CD4-positive, alpha-beta T cell treated with Interleukin-10 for 1 hour (primary cell): ENCODE results near the gene ZNF445.
"Not testable (repeated sequence)": the region's sequence is repeated elsewhere in the genome, so short reads cannot be mapped to it uniquely, and the experiment has no call there.

Source experiments
- DNase-seq: peaks from one replicate; pipeline ENCODE4 v3.0.0-alpha.2; 2020

Gene ZNF445

DNA sequence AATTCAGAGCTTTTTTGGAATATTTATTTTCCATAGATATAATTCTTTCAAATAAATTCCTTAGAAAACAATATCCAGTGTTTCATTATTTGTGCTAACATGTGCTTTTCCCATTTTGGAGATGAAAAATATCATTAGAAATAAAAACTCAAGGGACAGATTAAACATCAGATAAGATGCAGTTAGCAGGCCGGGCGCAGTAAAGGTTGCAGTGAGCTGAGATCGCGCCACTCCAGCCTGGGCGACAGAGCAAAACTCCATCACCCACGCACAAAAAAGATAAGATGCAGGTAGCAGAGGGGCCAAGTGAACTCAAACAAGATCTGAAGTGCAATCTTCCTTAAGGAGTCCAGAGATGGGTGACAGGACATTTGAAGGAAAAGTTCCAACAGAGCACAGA lies 48.0 kb downstream of the ZNF445 start:
- DNase-seq, result no peak

DNA sequence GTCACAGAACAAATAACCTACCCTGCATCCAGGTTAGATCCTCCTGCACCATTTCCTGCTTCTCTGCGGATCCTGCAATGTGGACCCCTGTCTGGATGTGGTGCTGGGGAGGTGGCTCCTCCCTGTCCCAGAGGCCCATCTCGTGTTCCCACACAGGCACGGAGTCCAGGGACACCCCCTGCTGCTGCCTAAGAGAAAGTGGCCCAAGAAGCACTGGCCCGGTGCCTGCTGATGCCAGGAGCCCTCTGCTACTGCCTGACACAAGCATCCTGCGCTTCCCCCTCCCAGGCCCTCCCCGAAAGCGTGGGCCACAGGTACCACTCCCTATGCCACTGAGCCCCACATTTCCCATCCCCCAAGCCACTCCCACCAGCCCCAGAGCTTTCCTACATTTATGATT lies 48.6 kb downstream of the ZNF445 start:
- DNase-seq, result no peak

DNA sequence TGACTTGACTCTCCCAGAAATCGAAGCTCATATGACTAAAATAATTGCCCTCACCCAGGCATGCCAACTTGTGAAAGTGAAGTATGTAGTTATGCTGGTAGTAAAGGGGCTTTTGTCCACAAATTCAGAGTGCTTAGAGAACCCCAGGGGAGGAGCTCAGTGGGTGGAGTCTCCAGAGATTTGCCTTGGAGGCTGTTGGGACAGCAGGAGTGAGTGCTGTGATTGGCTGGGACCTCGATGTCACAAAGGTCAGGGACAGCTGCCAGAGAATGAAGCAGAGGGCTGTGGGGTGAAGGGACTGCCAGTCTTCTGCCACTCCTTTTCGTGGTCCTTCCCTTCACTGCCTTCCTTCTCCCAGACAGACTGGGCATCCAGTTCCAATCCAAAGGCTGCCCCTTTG lies 49.8 kb downstream of the ZNF445 start:
- DNase-seq, result no peak

- DNase-seq, result no peak
These were observed 52.7 kb downstream of the ZNF445 start for GRCh38 chr3:44424758-44425157.

DNA sequence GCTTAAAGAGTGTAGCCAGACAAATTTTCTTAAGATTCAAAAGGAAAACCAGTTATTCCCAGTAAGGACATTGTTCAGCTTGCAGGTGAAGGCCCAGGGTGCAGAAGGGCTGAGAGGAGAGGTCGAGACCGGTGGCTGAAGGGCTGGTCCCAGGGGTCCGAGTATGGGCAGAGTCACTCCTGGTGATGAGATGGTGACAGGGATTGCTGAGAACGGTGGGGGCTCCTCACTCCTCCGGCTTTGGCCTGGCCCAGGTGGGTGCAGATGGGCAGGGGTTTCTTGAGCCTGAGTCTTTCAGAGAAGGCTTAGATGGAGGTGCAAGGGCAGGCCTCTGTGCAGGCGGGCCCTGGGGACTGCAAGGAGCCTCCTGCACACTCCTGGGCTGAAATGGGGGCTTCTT lies 56.2 kb downstream of the ZNF445 start:
- DNase-seq, result no peak

DNA sequence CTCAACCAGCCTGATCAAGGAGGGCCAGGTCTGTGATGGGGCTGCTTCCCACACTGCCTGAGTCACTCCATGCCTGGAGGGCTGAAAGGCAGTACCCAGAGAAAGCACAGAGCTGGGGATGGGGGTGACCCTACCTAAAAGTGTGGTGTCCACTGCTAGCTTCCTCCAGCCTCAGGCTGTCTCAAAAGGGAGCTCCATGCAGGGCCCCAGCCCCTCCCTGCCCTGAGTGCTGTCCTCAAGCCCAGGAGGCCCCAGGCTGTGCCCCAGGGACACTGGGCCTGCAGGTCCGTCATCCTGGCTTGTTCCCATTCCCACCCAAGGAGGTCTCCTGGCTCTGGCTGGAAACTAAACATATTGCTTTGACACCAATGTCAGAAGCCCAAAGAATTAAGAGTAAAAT lies 56.8 kb downstream of the ZNF445 start:
- no peak for DNase-seq

DNA sequence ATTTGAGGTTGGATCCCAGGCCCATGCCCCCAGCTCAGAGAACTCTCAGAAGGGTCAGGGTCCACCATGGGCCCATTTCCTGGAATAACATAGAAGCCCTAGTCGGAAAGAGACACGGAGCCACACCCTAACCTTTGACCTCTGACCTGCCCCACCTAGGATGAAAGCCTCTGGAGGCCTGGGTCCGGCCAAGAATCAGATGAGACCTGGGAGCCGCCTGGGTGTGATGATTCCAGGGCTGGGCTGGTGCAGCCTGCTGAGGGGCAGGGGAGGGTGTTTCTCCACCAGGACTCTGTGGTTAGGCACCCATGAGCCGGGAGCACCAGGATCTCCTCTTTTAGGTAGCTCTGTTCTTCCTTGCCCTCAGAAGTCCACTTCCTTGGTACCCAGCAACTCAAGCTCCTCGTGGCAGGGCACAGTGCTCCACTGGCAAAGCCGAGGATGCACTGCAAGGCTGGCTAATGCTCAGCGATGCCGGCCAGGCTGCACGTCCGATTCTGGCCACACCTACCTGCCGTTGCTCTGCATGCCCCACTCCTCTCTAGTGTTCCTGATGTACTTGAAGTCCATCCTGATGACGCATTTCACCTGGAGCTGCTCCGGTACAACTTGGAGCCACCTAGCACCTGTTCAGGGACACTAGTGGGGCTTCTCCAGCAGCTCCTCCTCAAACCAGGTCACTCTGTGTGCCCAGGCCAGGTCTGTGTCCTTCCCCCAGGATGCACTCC lies 57.4 kb downstream of the ZNF445 start:
- DNase-seq, result no peak

DNA sequence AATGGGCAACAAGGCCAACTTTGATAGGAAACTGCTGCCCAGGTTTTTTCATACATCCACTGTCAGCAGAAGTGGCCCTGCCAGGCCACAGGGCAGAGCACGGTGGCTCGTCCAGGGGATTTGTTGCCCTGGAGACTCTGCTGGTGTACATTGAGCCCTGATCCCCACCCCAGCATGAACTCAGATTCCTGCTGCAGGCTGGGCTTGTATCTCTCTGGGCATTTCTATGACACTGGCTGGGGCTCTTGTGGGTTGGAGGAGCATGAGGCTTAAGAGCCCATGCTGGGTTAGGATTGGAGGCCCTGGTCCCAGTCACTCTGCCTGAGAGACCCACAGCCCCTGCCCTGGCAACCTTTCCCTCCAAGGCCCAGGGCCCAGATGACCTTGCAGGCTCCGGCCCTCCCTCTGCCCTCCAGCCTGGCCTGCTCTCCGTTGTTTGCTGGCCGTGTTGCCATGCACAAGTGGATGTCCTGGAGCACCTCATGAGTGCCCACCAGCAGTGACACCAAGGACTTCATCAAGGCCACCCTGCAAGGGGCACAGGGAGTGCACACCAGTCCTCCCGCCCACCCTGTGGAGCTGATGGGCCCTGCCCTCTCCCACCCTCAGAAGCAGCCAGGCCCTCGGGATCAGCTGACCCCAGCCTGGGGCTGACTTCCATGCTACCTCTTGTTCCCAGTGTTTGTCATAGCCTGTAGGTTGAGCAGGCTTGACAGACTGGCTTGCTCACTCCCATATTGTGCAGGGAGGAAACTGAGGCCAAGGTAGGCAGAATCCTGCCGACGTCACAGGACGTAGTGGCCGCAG lies 58.2 kb downstream of the ZNF445 start:
- DNase-seq, result no peak

- no peak for DNase-seq
These were observed 58.9 kb downstream of the ZNF445 start for GRCh38 chr3:44418549-44418948.

GRCh38 chr3:44418118-44418517 lies 59.4 kb downstream of the ZNF445 start:
- not testable (repeated sequence) for DNase-seq

- DNase-seq, result no peak
These were observed 61.1 kb downstream of the ZNF445 start for GRCh38 chr3:44416031-44417030.

GRCh38 chr3:44415421-44415820 lies 62.0 kb downstream of the ZNF445 start:
- DNase-seq, result no peak

- DNase-seq, result no peak
These were observed 62.9 kb downstream of the ZNF445 start for GRCh38 chr3:44414517-44415090.

GRCh38 chr3:44412365-44412764 lies 65.1 kb downstream of the ZNF445 start:
- no peak for DNase-seq

DNA sequence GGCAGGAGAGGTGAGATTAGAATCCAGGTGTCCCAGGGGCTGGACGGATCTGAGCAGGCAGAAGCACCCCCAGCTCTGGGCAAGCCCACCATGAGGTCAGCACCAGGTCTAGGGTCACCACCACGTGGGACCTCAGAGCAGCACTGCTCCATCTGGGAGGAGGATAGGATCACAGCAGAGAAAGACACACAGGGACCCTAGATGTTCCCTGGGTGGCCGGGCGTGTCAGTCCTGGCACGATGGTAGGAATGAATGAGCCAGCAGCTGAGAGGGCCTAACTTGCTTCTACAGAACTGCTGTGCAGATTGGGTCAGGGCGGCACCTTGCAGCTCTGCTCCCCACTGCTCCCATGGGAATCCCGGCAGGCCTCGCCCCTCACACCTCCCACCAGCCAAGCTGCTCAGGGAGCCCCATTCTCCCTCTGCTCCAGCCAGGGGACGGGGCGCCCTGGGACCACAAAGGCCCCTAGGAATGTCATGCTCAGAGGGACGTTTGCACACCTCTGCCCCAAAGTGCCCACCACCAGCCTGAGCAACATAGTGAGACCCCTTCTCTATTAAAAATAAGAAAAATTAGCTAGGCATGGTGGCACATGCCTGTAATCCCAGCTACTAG lies 66.3 kb downstream of the ZNF445 start:
- DNase-seq, result no peak

GRCh38 chr3:44409640-44410410 lies 67.6 kb downstream of the ZNF445 start:
- DNase-seq, result no peak

- no peak for DNase-seq
These were observed 74.9 kb downstream of the ZNF445 start for GRCh38 chr3:44402548-44402947.

DNA sequence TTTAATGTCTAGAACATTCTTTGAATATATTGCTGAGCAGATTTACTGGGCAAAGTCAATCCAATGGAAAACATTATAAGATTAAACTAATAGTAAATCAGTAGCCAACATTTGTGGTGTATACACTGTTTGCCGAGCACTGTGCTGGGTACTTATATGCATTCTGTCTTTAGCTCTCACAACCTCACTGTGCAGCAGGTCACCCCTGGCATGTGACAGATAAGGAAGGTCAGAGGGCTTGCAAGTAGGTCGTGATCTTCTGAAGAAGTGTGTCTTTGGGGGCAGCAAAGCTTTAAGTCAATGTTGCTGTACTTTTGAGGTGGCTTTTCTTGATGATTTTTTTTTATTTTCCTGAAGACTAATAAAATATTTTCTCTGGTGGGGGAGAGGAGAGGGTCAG lies 76.7 kb downstream of the ZNF445 start:
- no peak for DNase-seq

DNA sequence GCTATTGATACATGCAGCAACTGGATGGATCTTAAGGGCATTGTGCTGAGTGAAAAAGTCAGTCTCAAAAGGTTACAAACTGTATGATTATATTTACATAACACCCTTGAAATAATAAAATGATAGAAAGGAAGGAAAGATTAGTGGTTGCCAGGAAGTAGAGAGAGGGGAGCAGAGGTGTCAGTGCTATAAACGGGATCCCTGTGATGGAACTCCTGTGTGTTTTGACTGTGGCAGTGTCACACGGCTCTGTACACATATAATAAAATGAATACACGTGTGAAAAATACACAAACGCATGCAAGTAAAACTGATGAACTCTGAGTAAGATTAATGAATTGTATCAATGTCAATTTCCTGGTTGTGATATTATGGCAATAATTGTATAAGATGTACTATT lies 78.6 kb downstream of the ZNF445 start:
- DNase-seq, result no peak

GRCh38 chr3:44398271-44398670 lies 79.2 kb downstream of the ZNF445 start:
- DNase-seq, result not testable (repeated sequence)
